GM19467 (cell line): Measurements from ENCODE around the gene BAIAP2L2.
"Not testable (repeated sequence)": the region's sequence is repeated elsewhere in the genome, so short reads cannot be mapped to it uniquely, and the experiment has no call there.

ENCODE experiments used
- ATAC-seq: cut with Tn5 transposase; IDR thresholded peaks from one replicate; pipeline ENCODE4 v1.9.1; 2021; ENCODE audit warnings: mild to moderate bottlenecking, moderate library complexity; ENCODE audit not compliant: unreplicated experiment

The BAIAP2L2 gene

GRCh38 chr22:38081941-38082828 is 28.3 kb downstream of the BAIAP2L2 start:
- ATAC-seq: no peak

- ATAC-seq: no peak
Observed at GRCh38 chr22:38081636-38081940, 28.9 kb downstream of the BAIAP2L2 start.

- no peak for ATAC-seq
Observed at GRCh38 chr22:38080850-38081635, 29.4 kb downstream of the BAIAP2L2 start.

- ATAC-seq: no peak
Observed at GRCh38 chr22:38080474-38080849, 30.0 kb downstream of the BAIAP2L2 start.

- ATAC-seq: no peak
Observed at GRCh38 chr22:38079804-38080203, 30.7 kb downstream of the BAIAP2L2 start.

DNA sequence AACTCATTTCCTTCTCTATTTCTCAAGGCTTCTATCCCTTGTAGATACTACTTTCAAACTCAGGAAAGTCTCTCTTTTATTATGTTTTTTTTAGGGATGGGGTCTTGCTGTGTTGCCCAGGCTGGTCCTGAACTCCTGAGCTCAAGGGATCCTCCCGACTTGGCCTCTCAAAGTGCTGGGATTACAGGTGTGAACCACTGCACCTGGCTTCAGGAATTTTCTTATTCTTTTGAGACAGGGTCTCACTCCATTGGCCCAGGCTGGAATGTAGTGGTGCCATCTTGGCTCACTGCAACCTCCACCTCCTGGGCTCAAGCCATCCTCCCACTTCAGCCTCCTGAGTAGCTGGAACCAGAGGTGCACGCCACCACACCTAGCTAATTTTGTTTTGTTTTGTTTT is 31.3 kb downstream of the BAIAP2L2 start:
- not testable (repeated sequence) for ATAC-seq

DNA sequence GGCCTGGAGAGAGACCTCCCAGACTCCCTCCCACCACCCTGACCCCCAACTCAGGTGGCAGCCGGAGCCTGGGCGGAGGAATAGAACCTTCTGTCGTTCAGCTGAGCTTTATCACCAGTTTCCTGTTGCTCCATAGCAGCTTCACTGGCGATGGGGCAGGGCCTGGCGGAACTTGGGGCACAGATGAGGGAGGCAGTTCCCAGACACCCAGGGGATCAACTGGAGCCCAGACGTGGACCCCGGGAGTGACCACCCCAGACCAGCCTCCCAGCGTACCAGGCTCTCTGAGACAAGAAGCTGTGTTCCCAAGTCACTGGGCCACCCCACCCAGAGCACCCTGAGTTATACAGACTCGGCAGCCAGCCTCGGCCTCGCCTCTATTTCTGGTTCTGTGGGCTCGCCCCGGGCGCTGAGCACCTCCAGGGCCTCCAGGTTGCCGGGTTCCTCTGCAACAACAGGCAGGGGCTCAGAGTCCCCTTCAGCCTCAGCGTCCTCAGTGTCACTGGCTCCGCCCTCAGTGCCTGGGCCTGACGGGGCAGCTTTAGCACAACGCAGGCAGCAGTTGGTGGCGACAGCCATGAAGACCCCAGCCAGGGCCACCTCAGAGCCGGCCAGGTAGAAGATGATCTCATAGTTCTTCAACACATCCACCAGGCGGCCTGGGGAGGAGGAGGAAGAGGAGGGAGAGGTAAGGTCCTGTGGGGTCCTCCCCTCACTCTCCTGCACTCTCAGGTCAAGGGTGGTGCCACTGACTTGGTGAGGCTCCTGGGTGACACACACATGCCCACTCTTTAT is 32.2 kb downstream of the BAIAP2L2 start:
- no peak for ATAC-seq

DNA sequence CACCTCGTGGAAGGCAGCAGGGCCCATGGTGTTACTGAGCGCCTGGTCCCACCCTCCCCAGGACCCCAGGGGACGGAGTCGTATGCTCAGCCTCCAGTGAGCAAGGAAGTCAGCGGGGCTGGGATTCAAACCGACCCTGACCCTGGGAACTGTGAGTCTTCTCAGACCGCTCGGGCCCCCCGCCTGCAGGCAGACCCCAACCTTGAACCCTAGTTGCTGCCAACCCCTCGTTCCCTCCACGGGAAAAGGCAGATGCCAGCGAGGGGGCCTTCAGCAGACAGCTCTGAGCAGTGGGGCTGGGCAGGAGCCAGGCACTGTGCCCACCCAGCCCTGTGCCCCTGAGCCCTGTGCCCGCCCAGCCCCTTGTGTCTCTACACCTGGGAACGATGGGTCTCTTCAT is 32.9 kb downstream of the BAIAP2L2 start:
- ATAC-seq: no peak

GRCh38 chr22:38077096-38077495 is 33.4 kb downstream of the BAIAP2L2 start:
- no peak for ATAC-seq

DNA sequence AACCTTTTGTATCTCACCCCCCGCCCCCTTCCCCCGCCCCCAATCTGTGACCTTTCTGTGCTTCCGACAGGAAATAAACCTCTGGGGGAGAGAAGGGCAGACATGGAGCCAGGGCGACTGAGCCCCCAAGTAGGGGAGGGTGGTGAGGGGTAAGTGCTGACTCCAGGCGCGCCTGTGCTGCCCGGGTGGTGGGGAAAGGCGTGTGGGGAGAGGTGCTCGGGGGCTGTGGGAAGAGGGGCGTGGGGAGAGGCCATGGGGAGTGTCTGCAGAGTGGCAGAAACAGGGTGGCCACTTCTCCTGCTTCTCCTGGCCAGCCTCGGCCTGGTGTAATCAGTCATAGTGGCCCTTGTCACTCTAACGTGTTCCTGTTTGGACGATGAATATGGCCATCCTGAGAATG is 34.5 kb downstream of the BAIAP2L2 start:
- ATAC-seq: no peak

DNA sequence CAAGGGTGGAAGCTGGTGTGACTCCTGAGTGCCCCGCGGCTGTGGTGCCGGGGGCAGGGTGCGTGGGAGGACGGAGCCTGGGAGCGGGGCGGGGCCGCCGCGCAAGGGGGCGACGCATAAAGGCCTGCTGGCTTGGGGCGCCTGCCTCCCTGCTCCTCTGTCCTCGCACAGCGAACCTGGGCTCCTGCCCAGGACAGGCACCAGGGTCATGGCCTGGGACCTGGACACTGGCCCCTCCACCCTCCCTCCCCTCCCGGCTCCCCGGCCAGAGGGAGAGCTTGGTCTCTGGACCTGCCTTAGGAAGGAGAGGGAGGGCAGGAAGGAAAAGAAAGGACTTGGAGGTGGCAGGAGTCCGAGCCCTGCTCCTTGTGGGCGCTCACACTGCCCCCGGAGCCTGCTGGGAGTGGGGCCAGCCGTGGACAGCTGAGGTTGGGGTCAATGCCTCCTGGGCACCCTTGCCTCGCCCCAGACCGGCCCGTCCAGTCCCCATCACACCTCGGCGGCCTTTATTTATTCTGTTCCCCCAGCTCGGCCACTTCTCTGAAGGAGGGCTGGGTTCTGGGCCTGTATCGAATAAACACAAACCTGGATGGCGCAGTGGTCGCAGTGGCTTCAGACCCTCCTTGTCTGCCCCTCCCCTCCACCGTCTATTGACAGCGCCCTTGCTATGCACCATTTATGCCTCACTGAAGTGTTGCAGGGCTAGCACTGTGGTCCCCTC is 35.2 kb downstream of the BAIAP2L2 start:
- ATAC-seq: no peak

DNA sequence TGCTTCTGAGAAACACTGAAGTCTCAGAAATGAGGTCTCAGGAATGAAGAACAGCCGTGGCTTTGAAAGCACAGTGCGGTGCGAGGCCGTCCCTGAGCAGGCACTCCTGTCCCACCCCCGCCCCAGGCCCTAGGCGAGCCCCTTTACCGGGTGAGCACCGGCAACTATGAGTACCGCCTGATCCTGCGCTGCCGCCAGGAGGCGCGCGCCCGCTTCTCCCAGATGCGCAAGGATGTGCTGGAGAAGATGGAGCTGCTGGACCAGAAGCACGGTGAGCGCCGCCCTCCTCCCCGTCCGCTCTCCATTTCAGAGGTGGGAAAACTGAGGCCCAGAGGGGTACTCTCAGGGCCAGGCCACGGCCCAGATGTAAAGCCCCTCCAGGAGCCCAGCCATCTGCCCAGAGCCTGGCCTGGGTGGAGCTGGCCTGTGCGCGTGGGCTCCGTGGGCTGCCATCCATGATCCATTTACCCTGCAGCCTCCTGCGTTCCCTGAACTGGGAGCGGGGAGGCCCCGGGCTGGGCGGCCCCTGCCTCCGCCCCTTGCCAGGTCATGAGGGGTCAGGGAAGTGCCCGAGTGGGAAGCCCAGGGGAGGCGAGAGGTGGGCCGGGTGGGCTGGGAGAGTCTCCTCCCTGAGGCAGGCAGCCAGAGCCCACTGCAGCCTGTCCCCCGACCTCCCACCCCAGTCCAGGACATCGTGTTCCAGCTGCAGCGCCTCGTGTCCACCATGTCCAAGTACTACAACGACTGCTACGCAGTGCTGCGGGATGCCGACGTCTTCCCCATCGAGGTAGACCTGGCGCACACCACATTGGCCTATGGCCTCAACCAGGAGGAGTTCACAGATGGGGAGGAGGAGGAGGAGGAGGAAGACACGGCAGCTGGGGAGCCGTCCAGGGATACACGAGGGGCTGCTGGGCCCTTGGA is 36.0 kb downstream of the BAIAP2L2 start:
- ATAC-seq: no peak

DNA sequence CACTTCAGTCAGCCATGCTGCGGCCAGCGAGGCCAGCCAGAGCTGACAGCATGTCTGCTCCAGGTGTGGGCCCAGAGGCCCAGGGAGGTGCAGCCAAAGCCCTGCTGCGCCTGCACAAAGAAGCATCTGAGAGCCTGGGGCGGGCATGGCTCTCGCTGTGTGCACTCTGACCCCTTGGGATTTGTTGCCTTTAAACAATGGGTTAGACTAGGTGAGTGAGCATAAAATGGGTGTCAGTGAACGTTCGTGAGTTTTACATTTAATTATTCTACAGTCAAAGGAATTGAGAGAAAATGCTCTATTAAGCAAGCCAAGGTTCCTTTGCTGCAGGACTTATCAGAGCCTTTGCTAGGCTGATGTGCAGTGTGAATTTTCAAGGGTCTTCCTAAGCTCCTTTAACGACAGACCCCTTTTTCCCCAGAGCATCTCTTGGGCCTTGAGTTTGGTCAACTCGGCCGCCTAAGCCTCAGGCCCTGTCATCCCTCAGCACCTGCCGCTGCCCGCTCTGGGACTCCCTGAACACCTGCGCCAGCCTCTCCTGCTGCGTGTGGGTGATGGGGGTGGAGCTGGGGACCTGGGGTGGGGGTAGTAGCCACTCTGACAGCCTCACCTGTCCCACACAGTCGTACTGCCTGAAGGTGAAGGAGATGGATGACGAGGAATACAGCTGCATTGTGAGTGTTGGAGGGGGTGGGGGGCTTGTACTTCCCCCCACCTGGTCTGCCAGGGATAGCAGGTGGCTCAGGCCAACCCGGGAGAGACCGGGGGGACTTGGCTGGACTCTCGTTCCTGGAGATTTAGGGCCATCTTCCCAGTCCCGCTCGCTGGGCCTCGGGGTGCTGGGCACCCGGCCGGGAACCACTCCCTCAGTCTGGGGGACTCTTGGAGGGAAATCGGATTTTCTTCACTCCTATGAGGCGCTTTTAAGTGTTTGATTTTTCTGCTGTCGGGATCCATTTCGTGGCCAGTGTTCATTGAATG is 37.0 kb downstream of the BAIAP2L2 start:
- no peak for ATAC-seq

GRCh38 chr22:38072322-38073149 is 37.9 kb downstream of the BAIAP2L2 start:
- ATAC-seq: no peak

GRCh38 chr22:38071421-38072321 is 38.8 kb downstream of the BAIAP2L2 start:
- no peak for ATAC-seq

DNA sequence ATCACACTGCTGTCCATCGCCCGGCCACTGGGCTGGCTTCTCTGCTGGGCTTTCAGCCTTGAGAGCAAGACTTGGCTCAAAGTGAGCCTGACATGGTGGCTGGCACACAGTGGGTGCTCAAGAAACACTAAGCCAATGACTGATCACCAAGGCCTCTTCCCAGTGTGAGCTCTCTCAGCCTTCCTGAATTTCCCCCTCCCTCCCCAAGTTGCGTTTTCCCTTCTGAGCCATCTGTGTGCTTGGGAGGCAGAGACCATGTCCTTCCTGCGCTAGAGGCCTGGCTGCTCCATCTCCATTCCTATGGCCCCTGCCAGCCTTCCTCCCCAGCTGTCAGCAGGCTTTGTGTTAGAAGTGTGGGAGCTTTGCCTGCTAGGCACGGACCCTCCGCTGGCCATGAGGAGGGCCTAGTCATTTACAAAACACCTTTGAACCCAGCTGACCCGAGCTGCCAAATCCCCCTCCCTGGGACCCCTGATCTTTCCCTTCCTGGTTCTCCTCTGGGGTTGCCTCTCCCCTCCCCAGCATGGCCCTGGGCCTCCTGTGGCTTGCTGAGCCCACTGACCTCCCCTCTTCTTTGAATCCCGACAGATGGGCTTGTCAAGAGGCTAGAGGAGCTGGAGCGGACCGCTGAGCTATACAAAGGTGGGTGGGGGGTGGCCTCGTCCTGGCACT is 40.1 kb downstream of the BAIAP2L2 start:
- ATAC-seq: no peak
